Smooth muscle cell (in vitro differentiated cells): ENCODE results near the gene GBP3. TPM values are rescaled to one million over a fixed set of nuclear protein-coding genes. Genes with fewer than 3 reads are reported as not detected.
"Not testable (repeated sequence)": the region's sequence is repeated elsewhere in the genome, so short reads cannot be mapped to it uniquely, and the experiment has no call there.

ENCODE experiments used
- DNase-seq: peaks from one replicate; lab custom pipeline; 2025; ENCODE audit not compliant: unreplicated experiment; lab: John Stamatoyannopoulos, UW
- H2AFZ ChIP-seq: fragments of 200-600 bp; sonication (generic); 2 replicates; pipeline ENCODE4 v1.6.0; 2016; ENCODE audit warnings: antibody characterized with exemption, low read depth, mild to moderate bottlenecking
- H3F3A ChIP-seq: fragments of 200-600 bp; sonication (generic); 2 replicates; pipeline ENCODE4 v1.6.0; 2017; ENCODE audit warnings: antibody characterized with exemption, low read depth
- H3K27ac ChIP-seq: fragments of 200-600 bp; sonication (generic); 2 replicates; pipeline ENCODE4 v1.5.1; 2016; ENCODE audit warnings: low read depth, mild to moderate bottlenecking
- H3K27me3 ChIP-seq: fragments of 200-600 bp; sonication (generic); 2 replicates; pipeline ENCODE4 v1.6.1; 2016; ENCODE audit warnings: low read depth, mild to moderate bottlenecking
- H3K36me3 ChIP-seq: fragments of 200-600 bp; sonication (generic); 2 replicates; pipeline ENCODE4 v1.5.1; 2016; ENCODE audit warnings: low read depth
- H3K4me1 ChIP-seq: fragments of 200-600 bp; sonication (generic); 2 replicates; pipeline ENCODE4 v1.5.1; 2016; ENCODE audit warnings: low read depth
- H3K4me2 ChIP-seq: fragments of 200-600 bp; sonication (generic); 2 replicates; pipeline ENCODE4 v1.6.0; 2016; ENCODE audit warnings: mild to moderate bottlenecking
- H3K4me3 ChIP-seq: fragments of 200-600 bp; sonication (generic); 2 replicates; pipeline ENCODE4 v1.5.1; 2016; ENCODE audit warnings: mild to moderate bottlenecking
- H3K79me2 ChIP-seq: fragments of 200-600 bp; sonication (generic); 2 replicates; pipeline ENCODE4 v1.6.0; 2016; ENCODE audit warnings: low read depth, mild to moderate bottlenecking
- H3K9ac ChIP-seq: fragments of 200-600 bp; sonication (generic); 2 replicates; pipeline ENCODE4 v1.6.0; 2016; ENCODE audit warnings: low read depth
- H3K9me3 ChIP-seq: fragments of 200-600 bp; sonication (generic); replicated peaks from 2 replicates; pipeline ENCODE4 v1.5.1; 2016; ENCODE audit warnings: low read depth
- H4K20me1 ChIP-seq: fragments of 200-600 bp; sonication (generic); 2 replicates; pipeline ENCODE4 v1.6.0; 2016; ENCODE audit warnings: low read depth
- WGBS: methylation state at CpG from one replicate; pipeline ENCODE4 v1.1.7; 2016; ENCODE audit warnings: low lambda C conversion rate; 5-methylcytosine and 5-hydroxymethylcytosine counted together
- polyA plus RNA-seq: library from polyadenylated mRNA; unstranded; fragments of >200 nt; fragmentation: Nextera tagmentation; extraction: Ambion mirVana; gene quantifications from 2 replicates; pipeline ENCODE4 v1.2.1, GENCODE V29; 2016
- total RNA-seq: library from RNA; depleted of rRNA; stranded (reverse); fragments of >200 nt; gene quantifications from 2 replicates; pipeline ENCODE4 v1.2.3, GENCODE V29; 2014
- TF ChIP-seq, protein P1 (sequence below): fragments of 200-600 bp; sonication (generic); IDR thresholded peaks from 2 replicates; pipeline ENCODE4 v1.5.1; 2017; ENCODE audit warnings: borderline replicate concordance, mild to moderate bottlenecking, antibody characterized with exemption; ENCODE audit not compliant: insufficient read depth, poor library complexity, severe bottlenecking

Gene GBP3
- total and polyA plus RNA-seq, 2 experiments from 2014 or later, result 6.9 to 18.6 TPM

GRCh38 chr1:89025928-89026327 lies 3.3 kb upstream of the GBP3 start:
- DNase-seq, result no peak
- H2AFZ ChIP-seq, result no peak overlapping the region
- H3K9me3 ChIP-seq, result no peaks in the 10 kb centered on the region
- H3K27me3 ChIP-seq, result no peaks in the 10 kb centered on the region
- TF ChIP-seq, protein P1, sequence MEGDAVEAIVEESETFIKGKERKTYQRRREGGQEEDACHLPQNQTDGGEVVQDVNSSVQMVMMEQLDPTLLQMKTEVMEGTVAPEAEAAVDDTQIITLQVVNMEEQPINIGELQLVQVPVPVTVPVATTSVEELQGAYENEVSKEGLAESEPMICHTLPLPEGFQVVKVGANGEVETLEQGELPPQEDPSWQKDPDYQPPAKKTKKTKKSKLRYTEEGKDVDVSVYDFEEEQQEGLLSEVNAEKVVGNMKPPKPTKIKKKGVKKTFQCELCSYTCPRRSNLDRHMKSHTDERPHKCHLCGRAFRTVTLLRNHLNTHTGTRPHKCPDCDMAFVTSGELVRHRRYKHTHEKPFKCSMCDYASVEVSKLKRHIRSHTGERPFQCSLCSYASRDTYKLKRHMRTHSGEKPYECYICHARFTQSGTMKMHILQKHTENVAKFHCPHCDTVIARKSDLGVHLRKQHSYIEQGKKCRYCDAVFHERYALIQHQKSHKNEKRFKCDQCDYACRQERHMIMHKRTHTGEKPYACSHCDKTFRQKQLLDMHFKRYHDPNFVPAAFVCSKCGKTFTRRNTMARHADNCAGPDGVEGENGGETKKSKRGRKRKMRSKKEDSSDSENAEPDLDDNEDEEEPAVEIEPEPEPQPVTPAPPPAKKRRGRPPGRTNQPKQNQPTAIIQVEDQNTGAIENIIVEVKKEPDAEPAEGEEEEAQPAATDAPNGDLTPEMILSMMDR, result no peak
- 94% methylated on average over 3 of the region's 3 CpGs for WGBS
- peaks cover 12% of the 10 kb centered on the region for H3K4me1 ChIP-seq
- H3K79me2 ChIP-seq, result no peaks in the 10 kb centered on the region
- no peak overlapping the region for H3K9ac ChIP-seq
- no peak overlapping the region for H3K4me2 ChIP-seq
- H4K20me1 ChIP-seq, result no peaks in the 10 kb centered on the region
- no peak overlapping the region for H3K27ac ChIP-seq
- H3K4me3 ChIP-seq, result no peak overlapping the region
- no peaks in the 10 kb centered on the region for H3K36me3 ChIP-seq
- peaks cover 6% of the 10 kb centered on the region for H3F3A ChIP-seq

- no peaks in the 10 kb centered on the region for H3K9me3 ChIP-seq
- no peak for DNase-seq
- peak overlapping the region; percentile 63 for H3K4me3 ChIP-seq
- H3K36me3 ChIP-seq, result no peaks in the 10 kb centered on the region
- H3F3A ChIP-seq, result peaks cover 6% of the 10 kb centered on the region
- H3K9ac ChIP-seq, result peak overlapping the region; percentile 48
- H3K27me3 ChIP-seq, result no peaks in the 10 kb centered on the region
- H2AFZ ChIP-seq, result peak overlapping the region; percentile 94
- peaks cover 12% of the 10 kb centered on the region for H3K4me1 ChIP-seq
- H3K4me2 ChIP-seq, result peak overlapping the region; percentile 95
- H4K20me1 ChIP-seq, result no peaks in the 10 kb centered on the region
- H3K79me2 ChIP-seq, result no peaks in the 10 kb centered on the region
- peak overlapping the region; percentile 91 for H3K27ac ChIP-seq
- TF ChIP-seq, protein P1, result no peak
Observed at GRCh38 chr1:89023026-89023425, 360 bp upstream of the GBP3 start.

DNA sequence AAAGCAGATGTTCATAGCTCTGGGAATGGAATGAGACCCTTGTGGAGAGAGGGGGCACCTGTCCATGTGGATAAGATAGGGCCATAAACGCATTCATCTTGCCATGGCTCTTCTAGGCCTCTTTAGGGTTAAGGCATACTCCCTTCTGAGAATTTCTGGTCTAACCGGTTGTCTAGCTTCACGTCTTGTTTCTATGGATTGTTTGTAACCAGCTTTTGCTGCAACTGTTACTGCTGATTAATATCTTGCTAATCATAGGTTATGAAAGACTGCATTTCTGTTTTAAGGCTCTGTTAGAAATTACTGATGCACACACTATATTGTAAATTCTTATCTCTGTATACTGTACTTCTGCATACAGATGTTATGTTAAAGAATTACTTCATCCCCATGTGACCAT lies 4.3 kb downstream of the GBP3 start:
- H3K4me3 ChIP-seq, H3K79me2 ChIP-seq, H3K27ac ChIP-seq, DNase-seq, H3K4me2 ChIP-seq, H3F3A ChIP-seq, H3K9me3 ChIP-seq, H3K27me3 ChIP-seq, H3K9ac ChIP-seq, H4K20me1 ChIP-seq, H3K36me3 ChIP-seq, H2AFZ ChIP-seq: not testable (repeated sequence)
- H3K4me1 ChIP-seq, result peaks cover 11% of the 10 kb centered on the region
- WGBS, result 50% methylated on average over 3 of the region's 3 CpGs

DNA sequence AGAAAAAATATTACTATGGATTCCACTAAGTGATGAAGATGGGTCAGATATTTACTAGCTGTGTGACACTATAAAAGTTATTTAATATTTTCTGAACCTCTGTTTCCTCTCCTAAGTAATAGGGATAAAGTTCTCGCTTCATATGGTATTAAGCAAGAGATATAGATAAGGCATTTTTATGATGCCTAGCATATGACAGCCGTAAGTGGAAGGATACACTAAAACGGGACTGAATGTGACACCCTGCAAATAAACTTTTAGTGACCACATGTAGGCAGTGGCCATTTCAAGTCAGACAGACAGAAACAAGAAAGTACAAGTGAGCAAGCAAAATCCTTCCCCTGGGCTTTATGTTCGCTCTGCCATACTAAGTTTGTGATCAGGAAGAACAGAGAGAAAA lies 14.2 kb downstream of the GBP3 start:
- no peak overlapping the region for H3K27ac ChIP-seq
- H3F3A ChIP-seq, result no peaks in the 10 kb centered on the region
- H3K9me3 ChIP-seq, result no peaks in the 10 kb centered on the region
- no peaks in the 10 kb centered on the region for H4K20me1 ChIP-seq
- H3K4me2 ChIP-seq, result no peak overlapping the region
- H3K36me3 ChIP-seq, result peaks cover 32% of the 10 kb centered on the region
- no peaks in the 10 kb centered on the region for H3K79me2 ChIP-seq
- H3K27me3 ChIP-seq, result no peaks in the 10 kb centered on the region
- no peak overlapping the region for H3K4me3 ChIP-seq
- H3K4me1 ChIP-seq, result no peaks in the 10 kb centered on the region
- H2AFZ ChIP-seq, result no peak overlapping the region
- TF ChIP-seq, protein P1, result no peak
- H3K9ac ChIP-seq, result no peak overlapping the region
- DNase-seq, result no peak
- WGBS, result 66% methylated on average over 4 of the region's 4 CpGs
